Measurements from ENCODE around the gene SMTNL2. TPM values are rescaled to one million over a fixed set of nuclear protein-coding genes. Genes with fewer than 3 reads are reported as not detected.

The SMTNL2 gene
- total RNA-seq, 1 experiment from 2014 or later: not detected

DNA sequence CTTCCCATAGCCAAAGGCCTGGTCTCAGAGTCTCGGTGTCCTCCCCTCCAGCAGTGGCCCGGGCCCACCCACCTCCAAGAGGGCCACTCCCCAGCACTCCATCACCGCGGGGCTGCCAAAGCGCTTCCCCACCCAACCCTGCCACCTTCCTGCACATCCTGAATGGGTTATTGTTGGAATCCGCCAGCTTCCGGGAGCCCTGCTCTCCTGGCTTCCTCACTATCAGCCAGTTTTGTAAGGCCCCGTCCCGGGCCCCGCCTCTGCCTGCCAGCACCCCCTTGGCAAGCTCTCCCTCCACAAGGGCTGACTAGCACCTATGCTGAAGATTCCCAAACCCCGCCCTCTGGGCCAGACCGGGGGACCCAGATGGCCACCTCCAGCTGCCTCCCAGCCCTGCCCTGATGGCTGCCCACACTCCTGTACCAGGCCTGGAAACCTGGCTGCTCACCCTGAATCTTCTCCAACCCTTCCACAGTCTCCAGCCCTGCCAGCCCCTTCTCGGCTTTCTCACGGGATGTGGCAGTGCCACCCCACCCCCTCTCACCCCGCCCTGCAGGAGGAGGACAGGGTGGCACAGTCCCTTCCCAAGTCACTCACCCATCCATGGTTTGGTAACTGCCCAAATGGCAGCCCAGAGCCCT is 43.5 kb upstream of the SMTNL2 start:
- CTCF ChIA-PET: no interaction called here
- no peaks in the 10 kb centered on the region for H3K4me1 ChIP-seq (ENCODE audit: insufficient read depth, low read length)
- no peak overlapping the region for H3K4me2 ChIP-seq (ENCODE audit: low read length)
- H3K9me3 ChIP-seq (ENCODE audit: low read length): no peaks in the 10 kb centered on the region
- no peaks in the 10 kb centered on the region for H3F3A ChIP-seq (ENCODE audit: low read length, unreplicated experiment)
- intact Hi-C loops (cut with micrococcal nuclease): no loop called here
- no peaks in the 10 kb centered on the region for H3K79me2 ChIP-seq (ENCODE audit: low read length)
- no peak for TF ChIP-seq EZH2 (IDR thresholded peaks at IDR 0.05; ENCODE audit: low read length, unreplicated experiment)
- TF ChIP-seq EZH2phosphoT487 (IDR thresholded peaks at IDR 0.05; ENCODE audit: borderline replicate concordance, low read length): no peak
- no peak for TF ChIP-seq CTCF (conservative IDR thresholded peaks at IDR 0.05; ENCODE audit: low read depth, low read length)
- H3K36me3 ChIP-seq (ENCODE audit: low read depth, low read length): peaks cover 3% of the 10 kb centered on the region
- H3K9me2 ChIP-seq (replicated peaks; ENCODE audit: low read length): no peaks in the 10 kb centered on the region
- no peaks in the 10 kb centered on the region; the same call in 1 of the 2 replicates for H4K20me1 ChIP-seq (ENCODE audit: low read length)
- ATAC-seq: no peak
- POLR2A ChIA-PET (ENCODE audit: unreplicated experiment): no interaction called here
- BruUV-seq (replicated peaks): no TSS peak
- no peaks in the 10 kb centered on the region for H3K27me3 ChIP-seq (ENCODE audit: low read length)
- no peak for DNase-seq
- no peak overlapping the region for H3K4me3 ChIP-seq (ENCODE audit: low read length)
- no peak overlapping the region for H2AFZ ChIP-seq (ENCODE audit: low read length)
- H3K27ac ChIP-seq (ENCODE audit: low read length): no peak overlapping the region
- no peak overlapping the region for H3K9ac ChIP-seq (ENCODE audit: low read length)

- no TSS peak for BruUV-seq (replicated peaks)
- TF ChIP-seq EZH2phosphoT487 (IDR thresholded peaks at IDR 0.05; ENCODE audit: borderline replicate concordance, low read length): no peak
- no peak for TF ChIP-seq EZH2 (IDR thresholded peaks at IDR 0.05; ENCODE audit: low read length, unreplicated experiment)
- TF ChIP-seq CTCF (conservative IDR thresholded peaks at IDR 0.05; ENCODE audit: low read depth, low read length): no peak
- Histone ChIP-seq H3K27ac (ENCODE audit: low read length) (no peak overlapping the region), H4K20me1 (ENCODE audit: low read length) (no peaks in the 10 kb centered on the region; the same call in 1 of the 2 replicates), H3F3A (ENCODE audit: low read length, unreplicated experiment) (no peaks in the 10 kb centered on the region), H3K9ac (ENCODE audit: low read length) (no peak overlapping the region), H3K36me3 (ENCODE audit: low read depth, low read length) (peaks cover 3% of the 10 kb centered on the region), H3K9me2 (replicated peaks; ENCODE audit: low read length) (no peaks in the 10 kb centered on the region), H2AFZ (ENCODE audit: low read length) (no peak overlapping the region), H3K4me3 (ENCODE audit: low read length) (no peak overlapping the region), H3K79me2 (ENCODE audit: low read length) (no peaks in the 10 kb centered on the region), H3K4me1 (ENCODE audit: insufficient read depth, low read length) (no peaks in the 10 kb centered on the region), H3K27me3 (ENCODE audit: low read length) (no peaks in the 10 kb centered on the region), H3K4me2 (ENCODE audit: low read length) (no peak overlapping the region), H3K9me3 (ENCODE audit: low read length) (no peaks in the 10 kb centered on the region)
- ChIA-PET CTCF (no interaction called here), POLR2A (ENCODE audit: unreplicated experiment) (no interaction called here)
- no peak for DNase-seq
- intact Hi-C loops (cut with micrococcal nuclease): no loop called here
- ATAC-seq: no peak
Measured at GRCh38 chr17:4541328-4542002, 42.9 kb upstream of the SMTNL2 start.

Data from PC-3 (cell line).